NCI-H82 (cell line): Measurements from ENCODE around the gene TUBB6.

Source experiments
- DNase-seq: peaks from one replicate; lab custom pipeline; 2025; lab: John Stamatoyannopoulos, UW

The TUBB6 gene

DNA sequence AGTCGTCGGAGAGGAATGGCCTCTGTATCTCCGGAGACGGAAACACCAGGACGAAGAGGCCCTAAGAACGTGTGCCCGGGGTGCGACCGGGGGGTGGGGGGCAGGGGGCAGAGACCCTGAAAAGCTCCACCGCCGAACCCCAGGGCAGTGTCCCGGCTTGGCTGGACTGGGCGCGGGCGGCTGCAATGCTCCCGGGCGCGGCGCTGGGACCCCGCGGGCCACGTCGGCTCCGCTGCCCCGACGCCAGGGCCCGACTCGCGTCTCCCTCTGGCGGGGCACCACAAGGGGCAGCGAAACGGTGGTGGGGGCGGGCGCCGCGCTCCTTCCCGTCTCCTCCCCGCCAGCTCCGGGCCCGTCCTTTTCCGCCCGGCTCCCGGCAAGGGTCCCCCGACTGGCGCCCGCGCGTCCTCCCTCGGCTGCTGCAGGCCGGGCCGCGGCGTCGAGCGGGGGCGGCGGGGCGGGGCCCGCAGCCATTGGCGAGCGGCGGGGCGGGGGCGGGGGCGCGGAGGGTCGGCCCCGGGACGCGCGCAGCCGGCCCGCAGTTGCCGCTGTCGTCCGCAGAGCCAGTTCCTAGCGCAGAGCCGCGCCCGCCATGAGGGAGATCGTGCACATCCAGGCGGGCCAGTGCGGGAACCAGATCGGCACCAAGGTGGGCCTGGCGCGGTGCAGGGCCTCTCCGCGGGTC is at the start of gene TUBB6:
Gene TUBB6 (plus strand): TSS at position 541 of the 685 bp plus-strand sequence. CDS start 52 bp downstream, at position 593.
- peak; percentile 78 for DNase-seq

DNA sequence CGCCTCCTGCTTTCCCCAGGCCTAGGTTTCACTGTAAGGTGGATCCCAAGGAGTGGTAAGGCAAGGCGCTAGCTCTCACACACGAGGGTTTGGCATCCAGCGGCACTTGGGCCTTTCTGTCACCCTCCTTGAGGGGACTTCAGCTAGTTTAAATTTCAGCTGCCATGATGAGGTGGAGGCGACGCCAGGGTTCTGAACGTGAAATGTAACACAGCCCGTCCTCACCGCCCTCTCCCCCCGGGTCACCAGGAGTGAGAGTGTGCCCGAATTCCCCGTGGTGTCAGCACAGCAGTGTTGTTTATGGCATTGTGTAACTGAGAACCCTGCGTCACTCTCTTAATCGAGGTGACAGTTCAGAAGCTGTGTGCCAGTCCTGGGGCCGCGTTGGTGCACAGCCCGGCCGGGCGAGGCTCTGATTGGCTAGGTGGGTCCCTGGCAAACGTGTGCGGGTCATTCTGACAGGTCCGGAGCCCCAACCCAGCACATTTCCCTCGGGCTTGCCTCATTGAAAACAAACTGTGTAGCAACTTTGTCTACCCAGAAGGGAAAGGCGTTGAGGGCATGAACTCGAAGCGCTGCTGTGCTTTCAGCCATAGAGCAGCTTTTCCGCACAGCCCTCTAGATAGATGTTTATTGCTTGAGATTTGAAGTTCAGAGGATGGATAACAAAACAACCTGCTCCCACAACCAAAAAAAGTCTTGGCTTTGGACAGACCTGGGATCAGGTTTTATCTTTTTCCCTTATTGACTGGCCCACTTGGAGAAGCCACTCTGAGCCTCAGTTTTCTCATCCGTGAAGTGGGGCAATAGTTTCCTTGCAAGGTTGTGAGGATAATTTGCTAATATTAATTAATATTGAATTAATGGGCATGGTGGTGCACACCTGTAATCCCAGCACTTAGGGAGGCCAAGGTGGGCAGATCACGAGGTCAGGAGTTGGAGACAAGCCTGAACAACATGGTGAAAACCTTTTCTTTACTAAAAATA is 49.0 kb upstream of the TUBB6 start:
- DNase-seq: no peak

DNA sequence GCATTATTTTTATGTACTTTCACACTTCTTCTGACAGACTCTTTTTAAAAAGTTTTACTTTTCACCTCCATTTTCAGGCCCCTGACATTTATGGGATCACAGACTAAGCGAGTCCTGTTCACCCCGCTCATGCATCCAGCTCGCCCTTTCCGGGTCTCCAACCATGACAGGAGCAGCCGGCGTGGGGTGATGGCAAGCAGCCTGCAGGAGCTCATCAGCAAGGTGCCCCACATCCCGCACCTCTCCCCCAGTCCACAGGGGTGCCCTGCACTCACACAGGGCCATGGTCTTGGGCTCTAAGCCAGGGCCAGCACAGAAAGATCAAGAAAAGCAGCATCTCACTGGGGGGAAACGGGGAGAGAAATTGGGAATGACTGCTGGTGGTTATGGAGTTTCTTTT is 45.3 kb upstream of the TUBB6 start:
- DNase-seq: no peak

- DNase-seq: no peak
These were observed 43.2 kb upstream of the TUBB6 start for GRCh38 chr18:12264864-12265263.

DNA sequence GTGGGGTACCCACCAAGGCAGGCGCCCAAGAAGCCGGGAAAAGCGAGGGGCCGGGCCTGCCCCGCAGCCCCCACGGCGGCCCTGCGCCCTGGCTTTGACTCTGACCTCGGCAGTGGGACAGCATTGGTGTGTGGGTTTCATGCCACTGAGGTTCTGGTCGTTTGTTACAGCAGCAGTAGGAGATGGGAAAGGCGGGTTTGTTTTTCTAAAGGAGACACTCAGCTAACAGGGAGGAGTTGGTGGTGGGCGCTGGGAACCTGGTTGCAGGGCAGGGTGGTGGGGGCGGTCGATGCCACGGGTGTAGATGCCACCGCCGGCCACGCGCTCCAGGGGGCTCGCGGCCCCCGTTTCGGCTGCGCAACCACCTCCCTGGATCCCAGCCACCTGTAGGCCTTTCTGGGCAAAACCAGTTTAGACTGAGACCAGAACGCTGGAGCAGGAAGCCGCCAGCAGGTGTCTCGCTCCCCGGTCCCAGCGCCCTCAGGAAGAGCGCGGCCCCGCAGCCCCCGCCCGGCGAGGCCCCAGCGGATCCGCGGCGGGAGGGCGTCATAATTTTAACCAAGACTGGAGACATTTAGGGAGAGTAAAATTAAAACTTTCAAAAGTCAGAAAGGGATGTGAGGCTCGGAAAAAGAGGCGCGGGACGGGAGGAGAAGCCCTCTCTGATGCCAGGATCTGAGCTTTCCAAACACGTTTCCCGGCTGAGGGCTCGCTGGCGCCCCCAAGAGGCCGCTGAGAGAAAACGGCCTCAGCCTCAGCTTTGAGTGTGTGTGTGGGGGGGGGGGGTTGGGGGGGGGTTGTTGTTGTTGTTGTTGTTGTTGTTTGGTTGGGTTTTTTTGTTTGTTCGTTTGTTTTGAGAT is 36.4 kb upstream of the TUBB6 start:
- peak; percentile 91 for DNase-seq

- DNase-seq: no peak
These were observed 33.2 kb upstream of the TUBB6 start for GRCh38 chr18:12274793-12275192.

GRCh38 chr18:12276736-12277554 is 31.1 kb upstream of the TUBB6 start:
- no peak for DNase-seq

DNA sequence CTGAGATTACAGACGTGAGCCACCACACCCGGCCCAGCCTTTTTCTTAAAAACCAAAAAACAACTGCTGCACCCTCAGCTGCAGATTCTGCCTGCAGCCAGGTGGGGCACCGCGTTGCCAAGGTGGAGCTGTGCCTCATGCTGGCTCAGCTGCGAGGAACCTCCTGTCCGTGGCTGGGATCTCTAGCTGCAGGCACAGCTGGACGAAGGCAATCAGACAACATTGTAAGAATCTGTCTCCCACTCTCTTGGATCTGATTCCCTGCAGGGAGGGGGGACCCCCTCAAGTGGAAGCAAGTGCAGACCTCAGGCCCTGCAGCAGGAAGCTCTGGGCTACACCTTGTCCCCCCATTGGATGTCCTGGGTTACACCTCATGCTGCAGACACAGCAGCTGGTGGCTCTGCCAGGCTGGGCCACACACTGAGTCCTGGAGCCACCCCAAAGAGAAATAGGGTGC is 29.8 kb upstream of the TUBB6 start:
- DNase-seq: no peak

DNA sequence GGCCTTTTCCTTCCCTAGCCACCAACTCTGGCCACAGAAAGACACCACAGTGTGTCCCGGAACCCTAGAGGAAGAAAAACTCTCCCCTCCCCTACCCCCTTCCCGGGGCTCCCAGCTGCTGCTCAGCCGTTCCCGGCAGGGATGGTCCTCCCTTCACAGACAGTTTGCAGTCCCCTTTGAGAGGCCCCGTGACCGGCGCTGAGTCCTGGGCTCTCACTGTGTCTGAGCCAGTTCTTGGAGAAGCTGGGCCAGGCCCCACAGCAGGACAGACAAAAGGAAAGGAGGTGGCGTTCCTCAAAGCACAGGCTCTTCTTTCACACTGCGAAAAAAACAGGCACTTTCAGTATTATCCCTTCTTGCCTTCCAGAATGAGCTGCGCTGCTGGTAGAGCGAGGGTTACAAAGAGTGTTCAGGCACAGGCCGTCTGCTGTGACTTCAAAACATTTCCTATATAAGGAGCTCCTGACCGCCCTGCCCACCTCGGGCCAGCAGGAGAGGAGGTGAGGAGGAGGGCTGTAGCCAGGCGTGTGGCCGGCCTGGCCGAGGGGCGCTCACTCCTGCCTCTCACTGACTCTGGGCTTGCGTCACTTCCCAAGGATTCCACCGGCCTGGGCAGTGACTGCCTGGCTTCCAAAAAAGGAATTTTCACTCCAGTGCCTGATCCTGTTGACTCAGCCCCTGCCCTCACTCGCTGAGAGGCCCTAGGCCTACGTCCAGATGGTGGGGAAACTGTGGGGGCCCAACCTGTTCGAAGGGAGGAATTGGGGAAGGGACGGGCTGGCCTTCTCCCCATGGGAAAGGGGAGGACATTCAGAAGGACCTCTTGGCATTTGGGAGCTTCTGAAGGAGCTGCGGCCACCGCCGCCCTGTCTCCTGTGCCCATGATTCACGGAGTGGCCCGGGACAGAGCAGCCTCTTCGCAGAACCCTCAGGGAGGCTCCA is 29.0 kb upstream of the TUBB6 start:
- no peak for DNase-seq

- no peak for DNase-seq
These were observed 28.1 kb upstream of the TUBB6 start for GRCh38 chr18:12279781-12280531.

DNA sequence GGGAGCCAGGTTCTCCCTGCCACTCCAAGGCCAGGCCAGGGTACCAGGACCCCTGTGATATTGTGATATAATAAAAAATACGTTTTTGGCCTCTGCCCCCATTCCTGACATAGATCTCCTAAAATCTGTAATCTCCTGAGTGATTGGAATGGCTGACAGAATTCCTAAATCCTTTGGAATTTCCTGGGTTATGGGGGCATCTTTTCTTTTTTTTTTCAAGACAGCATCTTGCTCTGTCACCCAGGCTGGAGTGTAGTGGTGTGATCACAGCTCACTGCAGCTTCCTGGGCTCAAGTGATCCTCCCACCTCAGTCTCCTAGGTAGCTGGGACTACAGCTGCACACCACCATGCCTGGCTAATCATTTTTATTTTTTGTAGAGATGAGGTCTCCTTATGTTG is 26.2 kb upstream of the TUBB6 start:
- DNase-seq: no peak

DNA sequence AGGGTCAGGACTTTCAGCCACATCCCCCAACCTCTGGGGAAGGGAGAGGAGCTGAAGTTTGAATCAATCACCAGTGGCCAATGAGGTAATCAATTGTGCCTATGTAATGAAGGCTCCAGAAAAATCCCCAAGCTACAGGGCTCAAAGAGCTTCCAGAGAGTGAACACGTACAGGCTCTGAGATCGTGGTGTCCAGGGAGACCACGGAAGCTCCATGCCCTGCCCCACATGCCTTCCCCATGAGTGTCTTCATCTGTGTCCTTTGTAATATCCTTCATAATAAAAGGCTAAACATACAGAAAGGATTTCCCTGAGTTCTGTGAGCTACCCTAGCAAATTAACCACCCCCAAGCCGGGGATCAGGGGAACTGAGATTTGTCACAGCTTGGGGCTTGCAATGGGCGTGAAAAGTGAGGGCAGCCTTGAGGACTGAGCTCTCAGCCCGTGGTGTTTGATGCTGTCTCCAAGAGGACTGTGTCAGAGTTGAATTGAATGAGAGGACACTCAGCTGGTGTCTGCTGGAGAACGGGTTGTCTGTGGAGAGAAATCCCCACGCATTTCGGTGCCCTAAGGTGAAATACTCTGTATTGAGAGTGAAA is 25.5 kb upstream of the TUBB6 start:
- DNase-seq: no peak

DNA sequence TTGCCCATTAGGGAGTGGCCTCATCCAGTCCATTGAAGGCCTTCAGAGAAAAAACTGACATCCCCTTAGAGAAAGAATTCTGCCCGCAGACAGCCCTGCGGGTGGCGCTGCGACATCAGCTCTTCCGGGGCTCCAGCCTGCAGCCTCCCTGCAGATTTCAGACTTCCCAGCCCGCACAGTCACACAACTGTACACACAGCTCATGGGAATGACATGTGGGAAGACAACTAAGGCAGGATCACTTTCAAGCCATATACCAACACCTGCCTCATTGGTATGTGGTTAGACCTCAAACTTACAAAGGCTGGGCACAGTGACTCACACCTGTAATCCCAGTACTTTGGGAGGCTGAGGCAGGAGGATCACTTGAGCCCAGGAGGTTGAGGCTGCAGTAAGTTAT is 24.8 kb upstream of the TUBB6 start:
- DNase-seq: peak; percentile 28

DNA sequence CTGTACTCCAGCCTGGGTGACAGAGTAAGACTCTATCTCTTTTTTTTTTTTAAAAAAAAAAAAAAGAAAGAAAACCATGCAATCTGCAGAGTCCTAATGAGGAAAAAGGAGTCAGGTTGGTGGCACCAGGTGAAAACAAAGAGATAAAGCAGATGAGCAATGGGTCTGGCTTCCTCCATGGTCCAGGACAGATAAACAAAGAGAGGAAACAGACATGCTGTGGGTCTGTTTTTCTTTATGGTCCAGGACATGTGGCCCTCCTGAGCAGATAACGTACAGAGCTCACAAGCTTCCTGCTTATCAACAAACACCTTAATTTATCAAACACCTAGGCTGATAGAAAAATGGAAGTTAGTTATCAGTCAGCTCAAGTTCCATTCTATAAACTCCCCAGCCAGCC is 24.4 kb upstream of the TUBB6 start:
- no peak for DNase-seq

- no peak for DNase-seq
These were observed 20.8 kb upstream of the TUBB6 start for GRCh38 chr18:12287131-12287681.

DNA sequence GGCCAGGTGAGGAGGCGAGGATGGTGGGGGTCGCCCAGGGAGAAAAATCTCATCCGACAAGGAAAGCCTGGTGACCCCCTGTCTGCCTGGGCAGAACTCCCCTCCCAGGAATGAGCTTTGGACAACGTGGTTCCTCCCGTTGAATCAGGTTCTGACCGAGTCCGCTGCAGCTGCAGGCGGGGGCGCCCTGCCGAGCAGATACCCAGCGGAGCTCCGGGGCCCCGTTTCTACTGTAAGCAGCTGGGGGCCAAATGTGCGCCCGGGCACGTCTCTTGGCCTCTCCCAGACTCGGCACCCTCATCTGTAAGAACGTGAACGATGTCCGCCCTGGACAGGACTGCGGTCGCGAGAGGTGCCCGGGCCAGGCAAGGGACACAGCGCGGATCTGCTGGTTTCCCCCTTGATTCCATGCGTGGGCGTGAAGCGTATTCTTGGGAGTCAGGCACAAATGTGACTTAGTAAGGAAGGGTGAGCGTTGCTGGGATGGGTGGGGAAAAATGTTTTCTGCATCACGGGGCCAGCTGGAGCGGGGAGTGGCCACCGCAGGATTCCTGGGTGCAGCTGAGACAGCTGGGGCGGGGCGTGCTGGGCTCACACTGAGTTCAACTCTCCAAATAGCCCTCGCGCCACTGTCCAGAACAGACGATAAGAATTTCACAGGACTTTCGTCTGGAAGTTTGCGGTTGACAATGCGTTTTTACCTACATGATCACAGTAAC is 20.2 kb upstream of the TUBB6 start:
- peak; percentile 35 for DNase-seq

DNA sequence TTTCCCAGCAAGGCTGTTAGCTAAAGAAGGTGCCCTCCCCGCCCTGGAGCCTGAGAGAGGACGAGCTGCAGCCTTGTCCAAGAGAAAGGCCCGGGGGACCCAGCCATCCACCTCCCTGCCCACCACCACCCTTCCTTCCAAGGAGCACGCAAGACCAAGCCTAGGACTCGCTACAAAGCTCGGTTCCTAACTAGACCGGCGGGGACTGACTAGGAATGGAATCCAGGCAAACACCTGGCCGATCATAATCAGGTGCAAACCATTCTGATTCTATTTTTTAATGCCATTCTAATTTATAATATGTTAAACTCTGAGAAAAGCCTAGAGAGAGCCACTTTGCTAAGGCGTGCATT is 19.7 kb upstream of the TUBB6 start:
- no peak for DNase-seq

DNA sequence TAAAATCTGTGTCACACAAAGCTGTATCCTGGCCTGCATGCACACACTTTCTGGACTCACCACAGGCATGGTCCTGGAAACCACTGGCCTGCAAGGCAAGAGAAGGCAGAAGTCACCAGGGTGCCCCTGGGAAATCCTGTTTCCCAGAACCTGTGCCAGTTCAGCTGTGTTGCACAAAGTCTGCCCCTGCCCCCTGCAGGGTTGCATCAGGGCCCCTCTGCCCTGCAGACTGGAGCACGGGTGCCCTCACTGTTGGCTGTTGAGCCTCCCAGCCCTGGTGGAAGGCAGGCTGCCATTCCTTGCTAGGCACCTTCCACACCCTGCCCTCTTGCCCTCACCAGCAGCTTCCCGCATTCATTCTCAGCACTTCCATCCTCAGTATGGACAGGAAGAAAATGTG is 18.0 kb upstream of the TUBB6 start:
- no peak for DNase-seq
